ENCODE data around the gene DIAPH2.

DNA sequence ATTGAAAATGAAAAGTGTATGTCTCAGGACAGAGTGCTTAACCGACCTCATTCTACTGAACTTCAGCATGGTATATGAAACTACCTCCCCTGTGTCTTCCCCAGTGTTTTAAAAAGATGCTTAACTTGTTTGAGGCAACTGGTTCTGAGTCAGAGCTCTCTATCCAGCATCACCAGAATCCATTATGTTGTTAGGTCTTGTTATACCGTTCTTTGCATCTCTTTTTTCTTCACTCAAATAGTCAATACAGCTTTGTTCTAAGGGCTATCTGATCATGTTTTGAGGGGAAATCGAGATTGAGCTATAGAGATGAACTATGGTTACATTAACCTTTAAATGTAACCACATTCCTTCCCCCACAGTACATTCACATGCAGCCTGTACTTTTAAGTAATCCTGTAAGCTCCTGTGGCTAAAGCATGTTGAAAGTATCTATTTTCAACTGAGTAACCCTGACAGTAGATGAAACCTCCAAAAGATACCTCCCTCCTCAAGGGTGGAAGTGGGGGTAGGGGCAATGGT, 713.4 kb downstream of the DIAPH2 start:
- TF ChIP-seq, protein P1, sequence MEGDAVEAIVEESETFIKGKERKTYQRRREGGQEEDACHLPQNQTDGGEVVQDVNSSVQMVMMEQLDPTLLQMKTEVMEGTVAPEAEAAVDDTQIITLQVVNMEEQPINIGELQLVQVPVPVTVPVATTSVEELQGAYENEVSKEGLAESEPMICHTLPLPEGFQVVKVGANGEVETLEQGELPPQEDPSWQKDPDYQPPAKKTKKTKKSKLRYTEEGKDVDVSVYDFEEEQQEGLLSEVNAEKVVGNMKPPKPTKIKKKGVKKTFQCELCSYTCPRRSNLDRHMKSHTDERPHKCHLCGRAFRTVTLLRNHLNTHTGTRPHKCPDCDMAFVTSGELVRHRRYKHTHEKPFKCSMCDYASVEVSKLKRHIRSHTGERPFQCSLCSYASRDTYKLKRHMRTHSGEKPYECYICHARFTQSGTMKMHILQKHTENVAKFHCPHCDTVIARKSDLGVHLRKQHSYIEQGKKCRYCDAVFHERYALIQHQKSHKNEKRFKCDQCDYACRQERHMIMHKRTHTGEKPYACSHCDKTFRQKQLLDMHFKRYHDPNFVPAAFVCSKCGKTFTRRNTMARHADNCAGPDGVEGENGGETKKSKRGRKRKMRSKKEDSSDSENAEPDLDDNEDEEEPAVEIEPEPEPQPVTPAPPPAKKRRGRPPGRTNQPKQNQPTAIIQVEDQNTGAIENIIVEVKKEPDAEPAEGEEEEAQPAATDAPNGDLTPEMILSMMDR (IDR thresholded peaks at IDR 0.05 in 2 of 3, conservative IDR thresholded peaks at IDR 0.05 in 1 of 3; ENCODE audit: borderline replicate concordance in 1 of 3, insufficient read depth in 1 of 3, low read depth in 2 of 3, low read length in 2 of 3), result no peak
- TF ChIP-seq YY1 (IDR thresholded peaks at IDR 0.05; ENCODE audit: extremely low read depth, insufficient replicate concordance, low read depth, low read length) (no peak), RAD21 (IDR thresholded peaks at IDR 0.05; ENCODE audit: low read depth) (no peak), POLR2A (IDR thresholded peaks at IDR 0.05; ENCODE audit: borderline replicate concordance, extremely low read depth, insufficient read depth, insufficient read length) (no peak), FOSL1 (IDR thresholded peaks at IDR 0.05; ENCODE audit: low read depth) (no peak), TCF7L2 (IDR thresholded peaks at IDR 0.05; ENCODE audit: borderline replicate concordance, extremely low read depth, insufficient read depth, insufficient read length) (no peak), ZFX (IDR thresholded peaks at IDR 0.05) (no peak), SIN3A (IDR thresholded peaks at IDR 0.05; ENCODE audit: low read depth) (no peak), EZH2phosphoT487 (IDR thresholded peaks at IDR 0.05; ENCODE audit: borderline replicate concordance) (no peak), POLR2AphosphoS5 (IDR thresholded peaks at IDR 0.05; ENCODE audit: low read depth, low read length) (no peak)
- TF ChIP-seq, protein P2, sequence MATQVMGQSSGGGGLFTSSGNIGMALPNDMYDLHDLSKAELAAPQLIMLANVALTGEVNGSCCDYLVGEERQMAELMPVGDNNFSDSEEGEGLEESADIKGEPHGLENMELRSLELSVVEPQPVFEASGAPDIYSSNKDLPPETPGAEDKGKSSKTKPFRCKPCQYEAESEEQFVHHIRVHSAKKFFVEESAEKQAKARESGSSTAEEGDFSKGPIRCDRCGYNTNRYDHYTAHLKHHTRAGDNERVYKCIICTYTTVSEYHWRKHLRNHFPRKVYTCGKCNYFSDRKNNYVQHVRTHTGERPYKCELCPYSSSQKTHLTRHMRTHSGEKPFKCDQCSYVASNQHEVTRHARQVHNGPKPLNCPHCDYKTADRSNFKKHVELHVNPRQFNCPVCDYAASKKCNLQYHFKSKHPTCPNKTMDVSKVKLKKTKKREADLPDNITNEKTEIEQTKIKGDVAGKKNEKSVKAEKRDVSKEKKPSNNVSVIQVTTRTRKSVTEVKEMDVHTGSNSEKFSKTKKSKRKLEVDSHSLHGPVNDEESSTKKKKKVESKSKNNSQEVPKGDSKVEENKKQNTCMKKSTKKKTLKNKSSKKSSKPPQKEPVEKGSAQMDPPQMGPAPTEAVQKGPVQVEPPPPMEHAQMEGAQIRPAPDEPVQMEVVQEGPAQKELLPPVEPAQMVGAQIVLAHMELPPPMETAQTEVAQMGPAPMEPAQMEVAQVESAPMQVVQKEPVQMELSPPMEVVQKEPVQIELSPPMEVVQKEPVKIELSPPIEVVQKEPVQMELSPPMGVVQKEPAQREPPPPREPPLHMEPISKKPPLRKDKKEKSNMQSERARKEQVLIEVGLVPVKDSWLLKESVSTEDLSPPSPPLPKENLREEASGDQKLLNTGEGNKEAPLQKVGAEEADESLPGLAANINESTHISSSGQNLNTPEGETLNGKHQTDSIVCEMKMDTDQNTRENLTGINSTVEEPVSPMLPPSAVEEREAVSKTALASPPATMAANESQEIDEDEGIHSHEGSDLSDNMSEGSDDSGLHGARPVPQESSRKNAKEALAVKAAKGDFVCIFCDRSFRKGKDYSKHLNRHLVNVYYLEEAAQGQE (IDR thresholded peaks at IDR 0.05; ENCODE audit: low read depth), result no peak

Measured in HCT116 (cell line).